Stimulated activated CD8-positive, alpha-beta memory T cell treated with anti-CD3 and anti-CD28 coated beads, Interleukin-12 subunit alpha, Interleukin-12 subunit beta, amount 100 ng/mL, for 1 hour (primary cell): ENCODE results near the gene CD300LD.

Experiments
- DNase-seq: peaks from one replicate; pipeline ENCODE4 v3.0.0-alpha.2; 2020; ENCODE audit warnings: low read depth

CD300LD gene

DNA sequence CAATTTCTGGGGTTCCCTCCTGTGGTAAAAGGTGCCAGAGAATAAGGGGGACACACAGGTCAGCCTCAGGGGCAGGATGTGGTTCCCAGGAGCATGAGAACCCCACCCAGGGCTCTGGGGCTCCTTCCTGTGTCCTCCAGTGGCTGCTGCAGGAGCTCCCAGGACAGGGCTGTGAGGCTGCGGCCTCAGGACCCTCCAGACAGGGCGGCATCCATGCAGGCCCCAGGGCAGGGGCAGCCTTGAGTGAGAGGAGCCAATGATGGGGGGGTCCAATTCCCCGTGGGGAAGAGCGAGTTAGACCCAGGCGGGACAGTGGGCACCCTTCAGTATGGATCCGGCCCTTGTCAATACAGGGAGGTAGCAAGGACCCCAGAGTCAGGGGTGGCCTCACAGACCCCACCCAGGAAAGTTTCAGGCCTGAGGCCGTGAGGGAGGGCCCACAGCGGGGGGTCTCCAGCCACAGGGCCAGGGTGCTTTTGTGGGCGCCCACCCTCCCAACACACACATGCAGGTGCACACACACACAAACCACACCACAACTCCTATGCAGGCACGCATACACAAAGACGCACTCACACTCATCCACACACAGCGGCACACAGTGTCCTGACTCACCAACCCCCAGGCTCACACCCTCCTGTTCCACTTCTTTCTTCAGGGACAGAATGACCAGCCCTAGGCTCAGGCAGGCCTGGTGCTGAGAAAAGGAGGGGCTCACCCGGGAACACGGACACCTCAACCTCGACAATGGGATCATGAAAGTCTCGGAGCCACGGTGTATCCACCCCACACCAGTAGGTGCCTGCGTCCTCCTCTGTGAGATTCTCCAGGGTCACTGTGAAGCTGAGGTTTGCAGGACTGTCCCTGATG is 48.0 kb downstream of the CD300LD start:
- no peak for DNase-seq

DNA sequence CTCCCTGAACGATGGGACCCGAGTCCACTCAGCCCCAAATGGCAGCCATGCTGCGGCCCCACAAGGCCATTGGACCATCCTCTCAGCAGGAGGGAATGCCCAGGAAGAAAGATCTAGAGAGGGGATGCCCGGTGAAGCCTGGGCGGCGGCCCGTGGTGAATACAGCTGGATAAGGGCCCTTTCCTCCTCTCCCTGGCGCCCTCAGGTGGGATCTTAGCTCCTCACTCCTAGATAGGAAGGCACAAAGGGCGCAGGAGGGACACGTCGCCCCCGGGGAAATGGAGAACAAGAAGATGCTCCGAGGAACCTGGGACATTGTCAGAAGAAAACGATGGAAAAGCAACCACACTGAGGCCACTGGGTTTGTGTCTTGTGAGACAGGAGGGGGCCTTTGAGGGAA is 48.7 kb downstream of the CD300LD start:
- DNase-seq = no peak

DNA sequence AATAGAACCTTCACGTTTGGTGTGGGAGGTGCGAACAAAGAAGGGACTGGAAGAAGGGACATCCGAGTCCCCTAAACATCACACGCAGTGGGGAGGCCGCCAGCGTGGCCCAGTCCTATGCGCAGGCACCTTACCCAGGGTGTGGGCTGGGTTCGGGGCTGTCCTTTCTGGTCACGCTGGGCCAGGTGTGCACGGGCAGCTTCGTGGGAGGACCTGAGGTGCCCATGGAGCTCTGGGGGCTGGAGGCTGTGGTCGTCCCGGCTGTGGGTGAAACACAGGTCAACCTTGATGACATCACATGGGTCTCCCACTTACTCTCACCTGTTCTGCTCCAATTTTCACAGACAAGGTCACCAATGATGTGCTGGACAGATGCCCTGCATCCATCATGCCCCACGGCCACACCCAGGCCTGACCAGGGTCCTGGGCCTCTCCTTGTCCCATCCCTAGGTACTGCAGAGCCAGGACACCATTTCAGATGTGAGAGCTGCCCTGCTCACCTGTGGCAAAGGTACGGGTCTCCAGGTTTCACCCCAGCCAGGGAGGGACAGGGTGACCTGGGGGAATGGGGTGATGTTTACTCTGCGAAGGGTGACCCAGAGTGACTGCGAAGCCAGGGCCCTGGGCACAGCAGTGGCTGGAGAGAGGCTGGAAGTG is 49.2 kb downstream of the CD300LD start:
- no peak for DNase-seq

DNA sequence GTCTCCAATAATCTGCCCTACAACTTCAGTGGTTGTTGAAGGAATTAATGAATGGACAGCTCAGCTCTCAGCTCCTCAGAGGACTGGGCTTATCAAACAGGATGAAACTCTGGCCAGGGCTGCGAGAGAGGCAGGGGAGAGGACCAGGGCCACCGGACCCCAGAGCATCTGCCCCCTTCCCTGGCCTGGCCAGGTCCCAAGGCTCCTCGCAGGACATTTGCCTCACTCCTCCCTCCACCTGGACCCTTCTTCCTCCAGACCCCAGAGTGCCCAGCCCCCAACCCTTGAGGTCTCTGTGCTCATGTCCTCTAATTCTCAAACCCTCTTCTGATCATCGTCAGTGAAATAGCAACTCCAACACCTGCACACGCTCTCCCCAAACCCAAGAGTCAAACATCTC is 49.9 kb downstream of the CD300LD start:
- no peak for DNase-seq

DNA sequence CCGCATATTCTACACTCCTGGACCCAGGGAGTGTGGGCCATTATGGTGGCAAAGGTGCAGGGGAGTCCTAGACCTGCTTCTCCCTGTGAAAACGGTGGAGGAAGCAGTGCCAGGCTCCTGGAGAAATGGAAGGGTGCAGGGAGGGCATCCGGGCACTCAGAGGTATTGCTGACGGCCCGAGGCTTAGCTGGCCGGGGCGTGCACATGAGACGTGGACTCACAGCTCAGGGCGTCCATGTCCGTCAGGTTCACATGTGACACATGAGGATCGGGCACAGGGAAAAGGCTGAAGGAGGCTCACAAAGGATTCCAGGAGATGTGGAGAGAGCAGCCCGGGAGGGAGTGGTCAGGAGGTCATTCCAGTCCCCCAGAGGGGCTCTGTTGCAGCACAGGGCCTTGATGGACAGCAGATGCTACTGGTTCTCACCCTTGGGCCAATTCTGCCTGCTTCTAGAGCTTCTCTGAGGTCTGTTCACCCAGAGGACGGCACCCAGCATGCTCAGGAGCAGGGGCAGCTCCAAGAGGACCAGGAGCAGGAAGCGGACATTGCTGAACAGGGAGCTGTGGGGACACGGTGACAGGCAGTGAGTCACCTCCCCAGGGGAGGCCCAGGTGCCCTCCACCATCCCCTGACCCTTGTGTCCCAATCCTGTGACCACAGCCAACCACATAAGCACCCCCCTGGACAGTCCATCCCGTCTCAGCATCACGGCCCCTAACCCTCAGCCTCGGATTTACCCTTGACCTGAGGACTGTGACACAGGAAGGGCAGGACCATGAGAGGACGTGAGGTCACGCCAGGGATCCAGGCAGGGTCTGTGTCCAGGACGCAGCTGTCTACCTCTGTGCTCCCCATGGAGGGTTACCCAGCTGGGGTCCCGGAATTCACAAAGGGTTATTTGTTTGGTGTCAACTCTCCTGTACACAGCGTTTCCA is 50.6 kb downstream of the CD300LD start:
- DNase-seq = no peak

DNA sequence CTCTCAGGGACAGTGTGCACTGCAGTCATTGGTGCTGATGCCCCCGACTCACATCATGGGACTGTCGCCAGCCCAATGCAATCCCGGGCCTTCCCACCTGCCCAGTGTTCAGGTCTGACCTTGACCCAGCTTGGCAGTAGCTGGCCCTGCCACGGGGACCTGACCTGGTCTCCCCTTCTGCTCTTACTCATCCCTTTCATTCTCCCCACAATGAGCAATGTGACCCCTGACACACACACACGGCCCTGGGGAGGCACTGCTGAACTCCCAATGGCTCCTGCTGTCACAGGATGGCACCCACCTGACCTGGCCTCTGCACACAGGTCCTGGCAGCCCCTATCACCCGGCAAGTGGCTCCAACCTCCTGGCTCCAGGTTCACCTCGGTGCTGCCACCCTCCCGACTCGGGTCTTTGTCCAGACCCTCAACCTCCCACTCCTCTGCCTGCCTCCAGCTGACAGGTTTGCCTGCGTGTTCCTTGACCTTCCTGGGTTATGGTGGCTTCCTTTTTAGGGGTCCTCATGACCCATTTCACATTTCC is 52.7 kb downstream of the CD300LD start:
- DNase-seq = no peak

DNA sequence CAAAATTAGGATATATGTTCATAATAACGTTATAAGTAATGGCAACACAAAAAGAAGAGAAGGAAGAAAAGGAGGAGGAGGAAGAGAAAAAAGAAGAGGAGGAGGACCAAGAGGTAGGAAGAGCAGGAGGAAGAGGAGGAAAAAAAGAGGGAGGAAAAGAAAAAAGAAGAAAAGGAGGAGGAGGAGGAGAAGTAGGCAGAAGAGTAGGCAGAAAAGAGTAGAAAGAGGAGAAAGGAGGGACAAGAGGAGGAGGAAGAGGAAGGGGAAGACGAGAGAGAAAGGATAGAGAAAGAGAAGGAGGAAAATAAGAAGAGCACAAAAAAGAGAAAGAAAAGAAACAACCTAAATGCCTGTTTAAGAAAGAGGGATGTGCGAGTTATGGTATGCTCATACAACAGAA is 55.2 kb downstream of the CD300LD start:
- no peak for DNase-seq

DNA sequence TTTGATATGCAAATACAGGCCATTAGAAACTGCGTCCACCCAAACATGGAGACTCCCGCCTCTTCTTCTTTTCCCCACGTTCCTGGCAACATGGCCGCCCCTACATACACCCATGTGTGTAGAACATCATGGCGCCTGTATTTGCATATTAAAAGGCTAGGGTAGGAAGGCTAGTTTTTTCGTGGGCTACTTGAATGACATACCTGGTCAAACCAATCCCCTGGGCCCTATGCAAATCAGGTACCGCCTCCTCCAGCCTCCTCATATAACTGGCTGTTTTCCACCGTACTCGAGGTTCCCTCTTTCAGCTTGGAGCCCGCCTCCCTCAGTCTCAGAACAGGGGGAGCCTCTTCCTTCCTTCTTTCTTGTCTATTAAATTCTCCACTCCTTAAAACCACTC is 60.0 kb downstream of the CD300LD start:
- DNase-seq = no peak

DNA sequence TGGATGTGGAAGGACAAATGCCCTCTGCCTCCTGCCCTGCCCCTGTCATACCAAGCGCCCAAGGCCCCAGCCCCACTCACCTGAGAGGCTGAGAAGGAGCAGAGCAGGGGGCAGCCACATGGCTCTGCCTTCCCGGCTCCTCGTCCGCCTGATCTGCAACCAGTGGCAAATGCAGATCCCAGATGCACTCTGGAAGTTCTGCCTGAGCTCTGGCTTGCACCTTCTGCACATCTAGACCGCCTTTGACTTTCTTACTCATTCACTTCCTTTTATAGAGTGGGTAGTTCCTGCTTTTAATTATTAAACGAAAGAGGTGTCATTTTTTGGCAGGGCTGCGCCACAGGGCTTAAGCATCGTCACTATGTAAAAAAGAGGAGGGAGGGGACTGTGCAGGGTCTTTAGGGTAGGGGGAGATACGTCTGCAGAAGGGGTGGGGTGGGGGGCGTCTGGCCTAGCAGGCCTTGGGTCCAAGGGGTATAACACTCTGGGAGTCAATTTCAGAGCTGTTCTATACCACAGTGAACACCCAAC is 60.8 kb downstream of the CD300LD start, which contains the start of gene CD300LB:
Gene CD300LB, minus strand, starts transcription at position 245 of the 531 bp plus-strand sequence. Its CDS starts 125 bp downstream, at position 120.
- no peak for DNase-seq

DNA sequence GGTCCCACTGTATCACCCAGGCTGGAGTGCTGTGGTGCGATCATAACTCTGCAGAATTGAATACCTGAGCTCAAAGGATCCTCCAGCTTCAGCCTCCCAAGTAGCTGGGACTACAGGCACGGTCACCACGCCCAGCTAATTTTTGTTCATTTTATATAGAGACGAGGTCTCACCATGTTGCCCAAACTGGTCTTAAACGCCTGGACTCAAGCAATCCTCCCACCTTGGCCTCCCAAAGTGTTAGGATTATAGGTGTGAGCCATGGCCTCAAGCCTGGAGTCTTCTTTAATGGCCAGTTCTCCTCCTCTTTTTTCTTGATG is 61.3 kb downstream of the CD300LD start:
- DNase-seq = no peak
